Spleen (tissue), 7 donors: ENCODE measurements around the gene INTS1.

ENCODE experiments used
- CTCF ChIP-seq, 11 experiments: fragments of 200-600 bp in 7 of 11; fragments of 450-650 bp in 4 of 11; sonication (generic) in 4 of 11; IDR thresholded peaks in 8 of 11; conservative IDR thresholded peaks in 3 of 11; 1 replicate in 7 of 11; 2 replicates in 4 of 11; pipeline versions ENCODE4 v1.4.0 to v1.8.0; 2016 to 2021; ENCODE audit warnings: antibody characterized with exemption in 11 of 11, inconsistent platforms in 4 of 11, mild to moderate bottlenecking in 1 of 11
- POLR2A ChIP-seq, 3 donors: fragments of 450-650 bp; IDR thresholded peaks; one replicate each; pipeline ENCODE4 v1.5.1; 2017; ENCODE audit warnings: antibody characterized with exemption in 3 of 3, mild to moderate bottlenecking in 1 of 3
- donor health status: DM: no; HTN: no; CAD: no; lungs with moderate emphysema.
- donor health status: DM: no; HTN: no; CAD: no.
- donor health status: DM: no; HTN: no; CAD: no.

DNA sequence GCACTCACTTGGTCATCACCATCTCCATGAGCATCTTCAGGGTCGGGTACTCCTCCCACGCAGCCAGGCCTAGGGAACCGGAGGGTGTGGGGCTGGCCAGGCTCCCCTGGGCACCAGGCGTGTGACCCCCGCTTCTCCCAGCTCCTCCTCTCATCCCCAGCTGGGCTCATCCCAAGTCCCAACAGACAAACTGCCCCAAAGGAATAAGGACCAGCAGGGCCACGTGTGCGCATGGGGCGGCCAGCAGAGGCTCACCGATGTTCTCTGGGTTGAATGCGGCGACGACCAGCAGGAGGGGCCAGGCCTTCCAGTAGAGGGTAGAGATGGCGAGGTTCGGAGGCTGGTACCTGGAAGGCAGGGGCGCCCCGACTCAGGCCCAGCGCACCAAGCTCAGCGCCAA, 14.9 kb downstream of the INTS1 start:
- no peak for TF ChIP-seq POLR2A (IDR thresholded peaks at IDR 0.05)
- no peak for TF ChIP-seq CTCF (IDR thresholded peaks at IDR 0.05 in 8 of 11, conservative IDR thresholded peaks at IDR 0.05 in 3 of 11)
